Heart right ventricle (tissue), 16 donors: Measurements from ENCODE around the gene DSCAM. TPM values are rescaled to one million over a fixed set of nuclear protein-coding genes. Genes with fewer than 3 reads are reported as not detected.

Experiments
- ATAC-seq, 8 donors: fragments of 200-7000 bp; cut with Tn5 transposase; one replicate each; pipeline ENCODE4 v1.9.1; 2020; ENCODE audit warnings: mild to moderate bottlenecking in 8 of 8, moderate library complexity in 8 of 8, moderate number of reproducible peaks in 1 of 8
- DNase-seq, 2 donors: peaks; one replicate each; pipeline ENCODE4 v3.0.0-alpha.2; 2020
- H3K27ac ChIP-seq, 10 donors: fragments of 200-600 bp; sonication (generic) in 2 of 10; one replicate each; pipeline versions ENCODE4 v1.5.0 to v1.8.0; 2020 to 2022; ENCODE audit warnings: mild to moderate bottlenecking in 3 of 10
- H3K27me3 ChIP-seq, 7 donors: fragments of 200-600 bp; one replicate each; pipeline ENCODE4 v1.8.0; 2021 to 2022; ENCODE audit warnings: mild to moderate bottlenecking in 2 of 7
- H3K36me3 ChIP-seq, 9 donors: fragments of 200-600 bp; sonication (generic) in 1 of 9; one replicate each; pipeline versions ENCODE4 v1.5.0 to v1.8.0; 2020 to 2022; ENCODE audit warnings: mild to moderate bottlenecking in 2 of 9
- H3K4me1 ChIP-seq, 9 donors: fragments of 200-600 bp; sonication (generic) in 1 of 9; one replicate each; pipeline versions ENCODE4 v1.5.0 to v1.8.0; 2020 to 2022; ENCODE audit warnings: mild to moderate bottlenecking in 4 of 9
- H3K4me3 ChIP-seq, 10 donors: fragments of 200-600 bp; sonication (generic) in 2 of 10; one replicate each; pipeline versions ENCODE4 v1.5.0 to v1.8.0; 2020 to 2022; ENCODE audit warnings: mild to moderate bottlenecking in 7 of 10, moderate library complexity in 2 of 10
- H3K9me3 ChIP-seq, 11 donors: fragments of 200-600 bp in 10 of 11; sonication (generic) in 2 of 11; one replicate each; pipeline versions ENCODE4 v1.5.0 to v1.8.0; 2013 to 2022; ENCODE audit warnings: mild to moderate bottlenecking in 2 of 11, control low read depth in 1 of 11, moderate library complexity in 1 of 11
- CTCF ChIP-seq, 9 donors: fragments of 200-600 bp; sonication (generic) in 2 of 9; IDR thresholded peaks; one replicate each; pipeline versions ENCODE4 v1.5.0 to v1.8.0; 2021 to 2022; ENCODE audit warnings: antibody characterized with exemption in 9 of 9, mild to moderate bottlenecking in 5 of 9, moderate library complexity in 1 of 9
- WGBS, 2 donors: extraction: QIAGEN DNeasy Blood & Tissue Kit; methylation state at CpG; one replicate each; pipeline ENCODE4 v1.1.7; 2013; ENCODE audit warnings: inconsistent platforms in 1 of 2; 5-methylcytosine and 5-hydroxymethylcytosine counted together
- intact Hi-C, 10 donors: fragments of 100-400 bp; cut with DNase I; formaldehyde crosslinking; loops; one replicate each; pipeline versions ENCODE4 v1.11.1 to v1.14.2; 2022
- polyA plus RNA-seq, 2 donors: library from polyadenylated mRNA; stranded (reverse); fragments of 200-250 nt; gene quantifications; one replicate each; pipeline ENCODE4 v1.2.3, GENCODE V29; 2013
- total RNA-seq, 10 donors: library from RNA; stranded (reverse); fragmentation: NEBNext Ultra II Directional in 3 of 10; extraction: Animal tissue kit (Norgen Biotek cat#: 25700) in 3 of 10; gene quantifications; one replicate each; pipeline versions ENCODE4 v1.2.1 to v1.2.4, GENCODE V29; 2021 to 2023
- donor health status: Arrhythmogenic right ventricular cardiomyopathy.
- donor health status: ischemic (EF 13 %, LVEDD 7.1; RV severe dilation, severe dysfunction).
- donor health status: healthy with polysubstance abuse.
- donor health status: DM: no; HTN: yes; CAD: no.
- donor health status: DM: no; HTN: no; CAD: no.
- donor health status: ischemic (EF 25% LVEDD 6.9; RV normal size, moderate dysfunction).
- donor health status: ischemic (EF 25% LVEDD 5.7; RV mildly dilated, moderate dysfunction).
- donor health status: healthy.
- donor health status: DM: yes; HTN: yes; CAD: no.
- donor health status: Ischemic cardiomyopathy.
- donor health status: ischemic (EF 35%, LVEDD 5.7; RV mildly dilated, moderate dysfunction).
- donor health status: nonischemic (EF 11% LVEDD 7.7; RV severe dilation, severe dysfunction).
- donor health status: DM: yes; HTN: yes; CAD: no.
- donor health status: PGD.
- donor health status: ischemic (EF 29% LVEDD 5.4; RV normal size, mild dysfunction).
- donor health status: nonischemic (EF 23%, LVEDD 6.1; RV moderate dilation, normal function).

The DSCAM gene
- total and polyA plus RNA-seq, 12 donors, result 0.03 to 0.04 TPM; not detected in 10

GRCh38 chr21:40176724-40177123 is 670.2 kb downstream of the DSCAM start:
- ATAC-seq, result no peak
- Histone ChIP-seq H3K4me1 (no peaks in the 10 kb centered on the region), H3K9me3 (peaks cover 0 to 2% (median 0%) of the 10 kb centered on the region in 11 donors), H3K27ac (no peak overlapping the region), H3K4me3 (no peak overlapping the region), H3K27me3 (peaks cover 0 to 22% (median 6%) of the 10 kb centered on the region in 7 donors), H3K36me3 (no peaks in the 10 kb centered on the region)
- TF ChIP-seq CTCF (IDR thresholded peaks at IDR 0.05), result no peak
- no peak for DNase-seq
- intact Hi-C loops, result no loop called here
- 31 to 46% methylated on average over 5 of the region's 5 CpGs for WGBS, 2 donors

GRCh38 chr21:40173816-40174215 is 673.1 kb downstream of the DSCAM start:
- H3K4me3 ChIP-seq, result no peak overlapping the region
- peaks cover 0 to 22% (median 6%) of the 10 kb centered on the region in 7 donors for H3K27me3 ChIP-seq
- DNase-seq, result no peak
- TF ChIP-seq CTCF (IDR thresholded peaks at IDR 0.05), result no peak
- intact Hi-C loops, result no loop called here
- no peaks in the 10 kb centered on the region for H3K9me3 ChIP-seq
- no peaks in the 10 kb centered on the region for H3K4me1 ChIP-seq
- 73 to 84% methylated on average over 6 of the region's 6 CpGs for WGBS, 2 donors
- H3K27ac ChIP-seq, result no peak overlapping the region
- H3K36me3 ChIP-seq, result no peaks in the 10 kb centered on the region
- no peak for ATAC-seq

GRCh38 chr21:40169971-40170370 is 677.0 kb downstream of the DSCAM start:
- TF ChIP-seq CTCF (IDR thresholded peaks at IDR 0.05), result no peak
- no peak overlapping the region for H3K27ac ChIP-seq
- WGBS, 2 donors, result 94 to 100% methylated on average over 11 of the region's 11 CpGs
- intact Hi-C loops, result no loop called here
- H3K27me3 ChIP-seq, result peaks cover 0 to 5% (median 0%) of the 10 kb centered on the region in 7 donors
- DNase-seq (no peak), ATAC-seq (no peak)
- peaks cover 0 to 12% (median 0%) of the 10 kb centered on the region in 11 donors for H3K9me3 ChIP-seq
- no peaks in the 10 kb centered on the region for H3K36me3 ChIP-seq
- no peak overlapping the region for H3K4me3 ChIP-seq
- peaks cover 0 to 6% (median 0%) of the 10 kb centered on the region in 9 donors for H3K4me1 ChIP-seq

GRCh38 chr21:40166291-40166843 is 680.6 kb downstream of the DSCAM start:
- H3K9me3 ChIP-seq, result peaks cover 0 to 12% (median 0%) of the 10 kb centered on the region in 11 donors
- TF ChIP-seq CTCF (IDR thresholded peaks at IDR 0.05), result no peak
- intact Hi-C loops, result no loop called here
- peaks cover 0 to 6% (median 0%) of the 10 kb centered on the region in 9 donors for H3K4me1 ChIP-seq
- H3K36me3 ChIP-seq, result no peaks in the 10 kb centered on the region
- H3K27ac ChIP-seq, result no peak overlapping the region
- no peak overlapping the region for H3K4me3 ChIP-seq
- DNase-seq (no peak), ATAC-seq (no peak)
- WGBS, 2 donors, result 90 to 92% methylated on average over 6 of the region's 6 CpGs
- peaks cover 0 to 7% (median 0%) of the 10 kb centered on the region in 7 donors for H3K27me3 ChIP-seq
